SK-N-SH treated with all-trans-retinoic acid at 6 μM for 48 hours (cell line): ENCODE results near the gene IGLL1.

Experiments used
- ATAC-seq: fragments of 200-7000 bp; cut with Tn5 transposase; 3 replicates; pipeline ENCODE4 v1.9.1; 2020; ENCODE audit warnings: mild to moderate bottlenecking, moderate library complexity
- ARNTL ChIP-seq: fragments of 450-650 bp; formaldehyde crosslinking; IDR thresholded peaks from 2 replicates; pipeline ENCODE4 v1.5.0; 2020; ENCODE audit warnings: low read depth, mild to moderate bottlenecking, moderate library complexity, borderline replicate concordance
- BACH2 ChIP-seq: fragments of 250-450 bp; sonication (Bioruptor Pico); IDR thresholded peaks from 2 replicates; pipeline ENCODE4 v1.9.0; 2021; ENCODE audit warnings: mild to moderate bottlenecking, borderline replicate concordance
- CSDC2 ChIP-seq: fragments of 250-450 bp; sonication (Bioruptor Pico); IDR thresholded peaks from 2 replicates; pipeline ENCODE4 v1.5.0; 2020; ENCODE audit warnings: mild to moderate bottlenecking, moderate library complexity
- CSRNP3 ChIP-seq: fragments of 250-450 bp; sonication (Bioruptor Pico); IDR thresholded peaks from 2 replicates; pipeline ENCODE4 v1.5.1; 2021; ENCODE audit warnings: mild to moderate bottlenecking, moderate library complexity
- ESRRG ChIP-seq: fragments of 250-450 bp; sonication (Bioruptor Pico); IDR thresholded peaks from 2 replicates; pipeline ENCODE4 v1.6.1; 2021; ENCODE audit warnings: mild to moderate bottlenecking
- ISL1 ChIP-seq: fragments of 250-450 bp; sonication (Bioruptor Pico); IDR thresholded peaks from 2 replicates; pipeline ENCODE4 v2.1.2; 2022; ENCODE audit warnings: mild to moderate bottlenecking, moderate library complexity
- OSR1 ChIP-seq: fragments of 250-450 bp; sonication (Bioruptor Pico); IDR thresholded peaks from 2 replicates; pipeline ENCODE4 v1.8.0; 2022; ENCODE audit warnings: moderate library complexity, mild to moderate bottlenecking, inconsistent platforms
- PPARA ChIP-seq: fragments of 250-450 bp; sonication (Bioruptor Pico); IDR thresholded peaks from 2 replicates; pipeline ENCODE4 v1.5.0; 2020; ENCODE audit warnings: mild to moderate bottlenecking, borderline replicate concordance
- RARB ChIP-seq: fragments of 250-450 bp; sonication (Bioruptor Pico); IDR thresholded peaks from 2 replicates; pipeline ENCODE4 v1.8.0; 2021; ENCODE audit warnings: mild to moderate bottlenecking, moderate library complexity
- SNAI2 ChIP-seq: fragments of 250-450 bp; sonication (Bioruptor Pico); IDR thresholded peaks from 2 replicates; pipeline ENCODE4 v1.5.0; 2020; ENCODE audit warnings: mild to moderate bottlenecking, moderate library complexity
- TCF4 ChIP-seq: fragments of 250-450 bp; sonication (Bioruptor Pico); IDR thresholded peaks from 2 replicates; pipeline ENCODE4 v1.8.0; 2021; ENCODE audit warnings: mild to moderate bottlenecking, moderate library complexity, borderline replicate concordance
- TOX ChIP-seq: fragments of 250-450 bp; sonication (Bioruptor Pico); IDR thresholded peaks from 2 replicates; pipeline ENCODE4 v1.8.0; 2021; ENCODE audit warnings: mild to moderate bottlenecking, moderate library complexity, borderline replicate concordance
- TSHZ2 ChIP-seq: fragments of 250-450 bp; sonication (Bioruptor Pico); IDR thresholded peaks from 2 replicates; pipeline ENCODE4 v1.5.0; 2020; ENCODE audit warnings: mild to moderate bottlenecking, moderate library complexity
- ZC3H10 ChIP-seq: fragments of 250-450 bp; sonication (Bioruptor Pico); IDR thresholded peaks from 2 replicates; pipeline ENCODE4 v1.5.1; 2021; ENCODE audit warnings: mild to moderate bottlenecking, moderate library complexity
- ZFP3 ChIP-seq: fragments of 250-450 bp; sonication (Bioruptor Pico); IDR thresholded peaks from 2 replicates; pipeline ENCODE4 v1.5.0; 2020; ENCODE audit warnings: mild to moderate bottlenecking, moderate library complexity
- ZFP30 ChIP-seq: fragments of 450-650 bp; formaldehyde crosslinking; IDR thresholded peaks from 2 replicates; pipeline ENCODE4 v1.5.0; 2022; ENCODE audit warnings: mild to moderate bottlenecking, moderate library complexity
- ZNF565 ChIP-seq: fragments of 450-650 bp; formaldehyde crosslinking; conservative IDR thresholded peaks from 2 replicates; pipeline ENCODE4 v1.5.0; 2020; ENCODE audit warnings: low read depth, mild to moderate bottlenecking, moderate library complexity
- ZNF70 ChIP-seq: fragments of 450-650 bp; formaldehyde crosslinking; IDR thresholded peaks from 2 replicates; pipeline ENCODE4 v1.5.0; 2020; ENCODE audit warnings: mild to moderate bottlenecking, moderate library complexity
- ZNF8 ChIP-seq: fragments of 450-650 bp; formaldehyde crosslinking; IDR thresholded peaks from 2 replicates; pipeline ENCODE4 v1.5.0; 2020; ENCODE audit warnings: mild to moderate bottlenecking, moderate library complexity
- TF ChIP-seq, protein P1 (sequence below): fragments of 250-450 bp; sonication (Bioruptor Pico); IDR thresholded peaks from 2 replicates; pipeline ENCODE4 v1.5.1; 2020; ENCODE audit warnings: low read depth, mild to moderate bottlenecking, moderate library complexity
- TF ChIP-seq, protein P2 (sequence below): fragments of 250-450 bp; sonication (Bioruptor Pico); IDR thresholded peaks from 2 replicates; pipeline ENCODE4 v1.8.0; 2021; ENCODE audit warnings: low read depth, mild to moderate bottlenecking, moderate library complexity, borderline replicate concordance

IGLL1 gene

DNA sequence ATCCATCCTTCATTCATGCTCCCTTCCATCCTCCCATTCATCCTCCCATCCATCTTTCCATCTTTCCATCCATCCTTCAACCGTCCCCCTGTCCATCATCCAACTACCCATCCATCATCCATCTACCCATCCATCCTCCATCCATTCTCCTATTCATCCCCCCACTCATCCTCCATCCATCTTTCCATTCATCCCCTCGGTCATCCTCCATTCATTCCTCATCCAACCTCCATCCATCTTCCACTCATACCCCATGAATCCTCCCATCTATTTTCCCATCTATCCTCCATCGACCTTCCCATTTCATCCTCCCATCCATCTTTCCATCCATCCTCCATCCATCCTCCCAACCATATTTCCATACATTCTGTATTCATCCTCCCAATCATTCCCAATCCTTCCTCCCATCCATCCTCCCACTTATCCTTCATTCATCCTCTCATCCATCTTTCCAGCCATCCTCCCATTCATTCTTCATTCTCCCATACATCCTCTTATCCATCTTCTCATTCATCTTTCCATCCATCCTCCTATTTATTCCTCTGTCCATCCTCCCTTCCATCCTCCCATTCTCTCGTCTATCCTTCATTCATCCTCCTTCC lies 29.9 kb downstream of the IGLL1 start:
- no peak for TF ChIP-seq ESRRG
- no peak for TF ChIP-seq TSHZ2
- TF ChIP-seq PPARA = no peak
- TF ChIP-seq, protein P1, sequence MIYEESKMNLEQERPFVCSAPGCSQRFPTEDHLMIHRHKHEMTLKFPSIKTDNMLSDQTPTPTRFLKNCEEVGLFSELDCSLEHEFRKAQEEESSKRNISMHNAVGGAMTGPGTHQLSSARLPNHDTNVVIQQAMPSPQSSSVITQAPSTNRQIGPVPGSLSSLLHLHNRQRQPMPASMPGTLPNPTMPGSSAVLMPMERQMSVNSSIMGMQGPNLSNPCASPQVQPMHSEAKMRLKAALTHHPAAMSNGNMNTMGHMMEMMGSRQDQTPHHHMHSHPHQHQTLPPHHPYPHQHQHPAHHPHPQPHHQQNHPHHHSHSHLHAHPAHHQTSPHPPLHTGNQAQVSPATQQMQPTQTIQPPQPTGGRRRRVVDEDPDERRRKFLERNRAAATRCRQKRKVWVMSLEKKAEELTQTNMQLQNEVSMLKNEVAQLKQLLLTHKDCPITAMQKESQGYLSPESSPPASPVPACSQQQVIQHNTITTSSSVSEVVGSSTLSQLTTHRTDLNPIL = no peak
- no peak for TF ChIP-seq ZNF8 (CRISPR knock-in tag)
- no peak for TF ChIP-seq BACH2 (CRISPR knock-in tag)
- TF ChIP-seq TOX = no peak
- TF ChIP-seq ARNTL = no peak
- no peak for TF ChIP-seq ZC3H10 (CRISPR knock-in tag)
- no peak for TF ChIP-seq ZFP30
- TF ChIP-seq CSRNP3 (CRISPR knock-in tag) = no peak
- no peak for ATAC-seq

GRCh38 chr22:23549198-23549595 lies 30.9 kb downstream of the IGLL1 start:
- ATAC-seq = no peak

GRCh38 chr22:23548501-23549197 lies 31.4 kb downstream of the IGLL1 start:
- no peak for ATAC-seq
- TF ChIP-seq CSRNP3 (CRISPR knock-in tag) (no peak), OSR1 (CRISPR knock-in tag) (no peak), ZNF565 (CRISPR knock-in tag) (no peak), ZNF8 (CRISPR knock-in tag) (no peak)
- TF ChIP-seq, all 23 proteins: peak for 0

More at GRCh38 chr22:23549198-23549595, 30.9 kb downstream of the IGLL1 start:
- no peak for TF ChIP-seq ZNF8 (CRISPR knock-in tag)
- TF ChIP-seq, all 23 proteins: peak for 0

DNA sequence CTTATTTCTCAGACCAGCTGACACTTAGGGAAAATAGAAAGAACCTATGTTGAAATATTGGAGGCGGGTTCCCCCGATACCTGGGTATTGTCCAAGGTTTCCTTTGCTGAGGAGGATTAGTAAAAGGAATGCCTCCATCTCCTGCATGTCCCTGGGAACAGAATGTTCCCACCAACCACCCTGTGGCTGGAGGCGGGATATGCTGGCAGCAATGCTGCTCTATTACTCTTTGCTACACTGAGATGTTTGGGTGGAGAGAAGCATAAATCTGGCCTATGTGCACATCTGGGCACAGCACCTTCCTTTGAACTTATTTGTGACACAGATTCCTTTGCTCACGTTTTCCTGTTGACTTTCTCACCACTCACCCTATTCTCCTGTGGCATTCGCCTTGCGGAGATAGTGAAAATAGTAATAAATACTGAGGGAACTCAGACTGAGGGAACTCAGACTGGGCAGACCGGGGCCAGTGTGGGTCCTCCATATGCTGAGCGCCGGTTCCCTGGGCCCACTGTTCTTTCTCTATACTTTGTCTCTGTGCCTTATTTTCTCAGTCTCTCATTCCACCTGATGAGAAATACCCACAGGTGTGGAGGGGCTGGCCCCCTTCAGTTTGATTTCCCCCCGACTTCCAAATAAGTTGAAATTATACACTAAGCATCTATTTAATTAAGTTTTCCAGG lies 32.1 kb downstream of the IGLL1 start:
- ATAC-seq = no peak
- no peak for TF ChIP-seq SNAI2 (CRISPR knock-in tag)
- no peak for TF ChIP-seq ZNF70 (CRISPR knock-in tag)
- TF ChIP-seq OSR1 (CRISPR knock-in tag) = no peak
- TF ChIP-seq CSDC2 = no peak
- no peak for TF ChIP-seq RARB (CRISPR knock-in tag)
- TF ChIP-seq TOX = no peak
- TF ChIP-seq ZFP3 (CRISPR knock-in tag) = no peak
- no peak for TF ChIP-seq ESRRG
- no peak for TF ChIP-seq BACH2 (CRISPR knock-in tag)
- TF ChIP-seq, protein P1 = no peak
- no peak for TF ChIP-seq ARNTL
- no peak for TF ChIP-seq PPARA
- no peak for TF ChIP-seq TCF4 (CRISPR knock-in tag)
- TF ChIP-seq ZFP30 = no peak
- TF ChIP-seq, protein P2, sequence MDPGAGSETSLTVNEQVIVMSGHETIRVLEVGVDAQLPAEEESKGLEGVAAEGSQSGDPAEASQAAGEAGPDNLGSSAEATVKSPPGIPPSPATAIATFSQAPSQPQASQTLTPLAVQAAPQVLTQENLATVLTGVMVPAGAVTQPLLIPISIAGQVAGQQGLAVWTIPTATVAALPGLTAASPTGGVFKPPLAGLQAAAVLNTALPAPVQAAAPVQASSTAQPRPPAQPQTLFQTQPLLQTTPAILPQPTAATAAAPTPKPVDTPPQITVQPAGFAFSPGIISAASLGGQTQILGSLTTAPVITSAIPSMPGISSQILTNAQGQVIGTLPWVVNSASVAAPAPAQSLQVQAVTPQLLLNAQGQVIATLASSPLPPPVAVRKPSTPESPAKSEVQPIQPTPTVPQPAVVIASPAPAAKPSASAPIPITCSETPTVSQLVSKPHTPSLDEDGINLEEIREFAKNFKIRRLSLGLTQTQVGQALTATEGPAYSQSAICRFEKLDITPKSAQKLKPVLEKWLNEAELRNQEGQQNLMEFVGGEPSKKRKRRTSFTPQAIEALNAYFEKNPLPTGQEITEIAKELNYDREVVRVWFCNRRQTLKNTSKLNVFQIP (CRISPR knock-in tag) = no peak
- no peak for TF ChIP-seq TSHZ2
- no peak for TF ChIP-seq ZNF8 (CRISPR knock-in tag)
- no peak for TF ChIP-seq ISL1 (CRISPR knock-in tag)
